Measurements from ENCODE around the gene ITPRID1.

GRCh38 chr7:31465285-31465684 lies 48.6 kb upstream of the ITPRID1 start:
- no peak for TF ChIP-seq CTCF (IDR thresholded peaks at IDR 0.05)
- TF ChIP-seq POLR2A (IDR thresholded peaks at IDR 0.05) = no peak

All from thyroid gland (tissue), 4 donors.